Peyer's patch (tissue), 4 donors: ENCODE data around the gene DDC.

ENCODE experiments used
- CTCF ChIP-seq, 6 experiments: fragments of 450-650 bp in 4 of 6; fragments of 200-600 bp in 2 of 6; sonication (generic) in 1 of 6; IDR thresholded peaks; one replicate each; pipeline ENCODE4 v1.5.1; 2017 to 2019; ENCODE audit warnings: antibody characterized with exemption in 6 of 6, mild to moderate bottlenecking in 3 of 6, moderate library complexity in 1 of 6
- POLR2A ChIP-seq, 2 donors: fragments of 450-650 bp; IDR thresholded peaks; one replicate each; pipeline ENCODE4 v1.5.1; 2017; ENCODE audit warnings: antibody characterized with exemption in 2 of 2, mild to moderate bottlenecking in 2 of 2, moderate library complexity in 2 of 2

- TF ChIP-seq POLR2A (IDR thresholded peaks at IDR 0.05) (no peak), CTCF (IDR thresholded peaks at IDR 0.05) (no peak)
Measured at GRCh38 chr7:50426280-50427045, 138.7 kb downstream of the DDC start.
